ENCODE data around the gene DNAJB9.

Gene DNAJB9

DNA sequence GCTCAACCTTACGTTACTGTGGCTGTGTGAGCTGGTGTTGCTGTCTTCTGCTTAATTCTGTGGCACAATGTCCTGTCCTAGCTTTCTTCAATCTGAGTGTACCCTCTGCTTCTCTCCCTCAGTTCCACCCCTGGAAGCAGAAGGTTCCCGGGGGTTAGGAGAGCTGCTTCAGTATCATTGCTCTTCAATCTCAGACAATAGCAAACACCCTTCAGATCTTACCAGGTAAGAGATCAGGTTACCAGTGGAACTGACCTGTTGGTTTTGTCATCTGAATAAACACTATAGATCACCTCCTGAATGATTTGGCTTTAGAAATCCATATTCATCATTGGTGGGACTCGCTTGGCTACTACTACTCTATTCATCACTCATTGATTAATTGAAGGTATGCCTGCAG lies 48.4 kb downstream of the DNAJB9 start:
- no peak overlapping the region for H3K27ac ChIP-seq (replicated peaks)
- peaks cover 8% of the 10 kb centered on the region for H3K27me3 ChIP-seq (ENCODE audit: insufficient read depth, poor library complexity, severe bottlenecking)
- DNase-seq (ENCODE audit: low read depth in 1 of 2, low spot score in 1 of 2): no peak
- no peak for TF ChIP-seq REST (IDR thresholded peaks at IDR 0.05; ENCODE audit: insufficient replicate concordance, low read depth)
- TF ChIP-seq SPI1 (IDR thresholded peaks at IDR 0.05; ENCODE audit: borderline replicate concordance, low read depth): no peak
- no peak for TF ChIP-seq CTCF (IDR thresholded peaks at IDR 0.05; ENCODE audit: insufficient read depth, low read length)
- TF ChIP-seq GABPA (IDR thresholded peaks at IDR 0.05; ENCODE audit: low read depth): no peak
- no peak overlapping the region for H3K4me3 ChIP-seq (replicated peaks; ENCODE audit: insufficient read depth, low read length)

GRCh38 chr7:108623220-108623619 lies 53.5 kb downstream of the DNAJB9 start:
- H3K4me3 ChIP-seq (replicated peaks; ENCODE audit: insufficient read depth, low read length): no peak overlapping the region
- no peak overlapping the region for H3K27ac ChIP-seq (replicated peaks)
- TF ChIP-seq GABPA (IDR thresholded peaks at IDR 0.05; ENCODE audit: low read depth): no peak
- TF ChIP-seq SPI1 (IDR thresholded peaks at IDR 0.05; ENCODE audit: borderline replicate concordance, low read depth): no peak
- no peak for TF ChIP-seq CTCF (IDR thresholded peaks at IDR 0.05; ENCODE audit: insufficient read depth, low read length)
- no peak for TF ChIP-seq POLR2AphosphoS5 (IDR thresholded peaks at IDR 0.05; ENCODE audit: low read depth)
- no peak for TF ChIP-seq REST (IDR thresholded peaks at IDR 0.05; ENCODE audit: insufficient replicate concordance, low read depth)
- no peak for DNase-seq (ENCODE audit: low read depth in 1 of 2, low spot score in 1 of 2)
- H3K27me3 ChIP-seq (ENCODE audit: insufficient read depth, poor library complexity, severe bottlenecking): peaks cover 12% of the 10 kb centered on the region

All from HL-60 (cell line).